HUES6 (cell line): ENCODE measurements around the gene MEG3.

ENCODE experiments used
- H3K27ac ChIP-seq: 2 replicates; pipeline ENCODE4 v1.7.0; 2013; ENCODE audit warnings: low read depth, mild to moderate bottlenecking, low read length, inconsistent platforms
- H3K27me3 ChIP-seq: 2 replicates; pipeline ENCODE4 v1.6.1; 2013; ENCODE audit warnings: low read length; ENCODE audit not compliant: control insufficient read depth, insufficient read depth
- H3K36me3 ChIP-seq: 2 replicates; pipeline ENCODE4 v1.6.1; 2013; ENCODE audit warnings: low read length; ENCODE audit not compliant: control insufficient read depth, insufficient read depth
- H3K4me1 ChIP-seq: 2 replicates; pipeline ENCODE4 v1.6.1; 2013; ENCODE audit warnings: low read length; ENCODE audit not compliant: control insufficient read depth, insufficient read depth
- H3K4me3 ChIP-seq: 2 replicates; pipeline ENCODE4 v1.5.1; 2013; ENCODE audit warnings: low read depth, low read length
- H3K9ac ChIP-seq: one replicate; pipeline ENCODE4 v1.6.1; 2013; ENCODE audit warnings: mild to moderate bottlenecking, low read length
- H3K9me3 ChIP-seq: 2 replicates; pipeline ENCODE4 v1.6.1; 2013; ENCODE audit warnings: low read depth, low read length; ENCODE audit not compliant: control insufficient read depth, insufficient read depth

The MEG3 gene

DNA sequence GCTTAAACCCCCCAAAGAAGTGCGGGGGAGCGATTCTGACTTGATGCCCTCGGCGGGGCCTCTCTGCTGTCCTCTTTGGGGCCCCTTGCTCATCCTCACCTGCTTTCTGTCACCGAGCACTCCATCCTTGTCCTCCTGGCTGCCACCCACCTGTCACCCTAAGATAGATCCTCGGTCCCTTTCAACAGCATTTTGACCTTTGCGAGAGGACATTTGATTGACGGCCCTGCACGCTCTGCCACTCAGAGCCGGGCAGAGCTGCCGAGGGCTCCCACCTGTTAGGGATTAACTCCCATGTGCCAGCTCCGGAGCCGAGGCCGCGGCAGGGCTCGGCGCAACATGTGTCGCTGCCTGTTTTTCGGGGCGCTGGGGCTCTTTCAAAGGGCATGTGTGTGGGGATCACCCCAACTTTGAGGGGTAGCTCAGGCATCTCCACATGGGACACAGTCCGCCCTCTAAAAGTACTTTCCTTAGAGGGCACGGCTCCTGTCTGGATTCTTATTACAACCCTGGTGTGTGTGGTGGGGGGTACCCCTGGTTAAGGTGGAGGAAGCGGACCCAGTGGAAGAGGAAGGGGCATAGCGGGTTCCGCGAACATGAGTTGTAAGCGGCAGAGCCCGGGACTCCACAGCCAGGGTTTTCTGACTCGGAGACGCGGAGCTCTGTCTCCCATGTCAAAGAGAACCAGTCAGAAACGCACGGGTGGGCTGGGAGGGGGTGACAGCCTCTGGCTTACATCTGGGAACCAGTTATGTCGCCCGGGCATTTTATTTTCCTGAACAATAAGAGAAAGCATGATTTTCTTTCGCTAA is 811 bp upstream of the MEG3 start:
- Histone ChIP-seq H3K36me3 (peaks cover 11% of the 10 kb centered on the region; the same call in 1 of the 2 replicates), H3K9me3 (peaks cover 30% of the 10 kb centered on the region), H3K9ac (no peak overlapping the region), H3K27ac (no peak overlapping the region), H3K4me3 (peak overlapping the region; percentile 72; the same call in 1 of the 2 replicates), H3K27me3 (peaks cover 11% of the 10 kb centered on the region), H3K4me1 (peaks cover 9% of the 10 kb centered on the region)

DNA sequence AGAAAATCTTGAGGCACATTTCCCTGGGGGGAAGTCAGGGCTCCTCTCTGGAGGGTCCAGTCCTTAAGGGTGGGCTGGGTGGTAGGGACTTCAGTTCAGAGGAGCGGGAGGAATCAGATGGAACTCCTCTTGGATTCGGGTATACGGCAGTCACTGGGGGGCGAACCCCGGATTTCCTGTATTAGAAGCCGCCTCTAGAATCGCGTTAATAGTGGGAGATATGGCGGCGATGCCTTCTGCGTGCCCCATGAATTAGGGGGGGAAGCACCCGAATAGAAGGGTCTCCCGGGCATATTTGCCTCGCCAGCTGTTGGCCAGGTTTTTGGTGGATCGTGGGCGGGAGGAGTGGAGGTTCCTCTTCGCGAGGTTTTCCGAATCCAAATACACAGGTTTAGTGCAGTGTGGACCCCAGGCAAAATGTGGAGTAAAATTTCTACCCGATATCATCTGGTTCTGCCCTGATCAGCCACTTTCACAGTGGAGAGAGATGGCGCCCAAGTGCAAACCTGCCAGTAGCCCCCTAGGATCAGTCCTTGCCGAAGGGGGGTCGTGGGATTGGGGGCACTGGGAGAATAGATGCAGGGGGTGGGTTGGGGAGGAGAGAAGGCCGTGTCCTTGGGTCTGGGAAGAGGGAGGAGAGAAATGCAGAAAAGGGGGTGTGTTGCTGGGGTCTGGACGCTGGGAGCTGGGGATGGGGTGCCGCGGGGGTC is 628 bp downstream of the MEG3 start:
- peak overlapping the region; percentile 58 for H3K9ac ChIP-seq
- peaks cover 16% of the 10 kb centered on the region; the same call in 1 of the 2 replicates for H3K36me3 ChIP-seq
- peaks cover 24% of the 10 kb centered on the region for H3K4me1 ChIP-seq
- peaks cover 11% of the 10 kb centered on the region for H3K27me3 ChIP-seq
- H3K4me3 ChIP-seq = peak overlapping the region; percentile 72
- peaks cover 30% of the 10 kb centered on the region for H3K9me3 ChIP-seq
- no peak overlapping the region for H3K27ac ChIP-seq

GRCh38 chr14:100827101-100828021 is 1.4 kb downstream of the MEG3 start:
- Histone ChIP-seq H3K4me1 (peaks cover 31% of the 10 kb centered on the region), H3K9ac (no peak overlapping the region), H3K27ac (no peak overlapping the region), H3K4me3 (peak overlapping the region; percentile 72), H3K36me3 (peaks cover 16% of the 10 kb centered on the region; the same call in 1 of the 2 replicates), H3K27me3 (peaks cover 11% of the 10 kb centered on the region), H3K9me3 (peaks cover 30% of the 10 kb centered on the region)

GRCh38 chr14:100828031-100828769 is 2.3 kb downstream of the MEG3 start:
- Histone ChIP-seq H3K36me3 (peaks cover 20% of the 10 kb centered on the region; the same call in 1 of the 2 replicates), H3K4me1 (peaks cover 37% of the 10 kb centered on the region), H3K9me3 (peaks cover 33% of the 10 kb centered on the region), H3K9ac (no peak overlapping the region), H3K27ac (no peak overlapping the region), H3K4me3 (peak overlapping the region; percentile 72), H3K27me3 (peaks cover 11% of the 10 kb centered on the region)

DNA sequence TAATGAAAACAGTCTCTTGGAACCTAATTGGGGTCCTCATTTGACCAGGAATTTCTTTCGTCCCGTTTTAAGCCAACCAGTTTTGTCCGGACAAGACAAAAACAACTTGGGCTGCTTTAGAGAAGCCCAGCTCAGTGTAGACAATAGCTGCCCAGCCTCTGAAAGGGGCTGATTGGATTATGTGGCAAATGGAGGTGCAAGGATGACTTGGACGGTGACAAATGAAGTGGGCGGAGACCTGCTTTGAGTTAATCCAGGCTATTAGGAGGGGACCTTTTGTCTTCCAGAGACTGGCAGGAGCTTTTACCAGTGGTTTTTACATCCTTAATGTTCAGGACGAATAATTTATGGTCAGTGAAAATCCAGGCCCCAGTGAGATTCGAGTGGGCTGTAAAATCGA is 4.8 kb downstream of the MEG3 start:
- Histone ChIP-seq H3K4me1 (peaks cover 37% of the 10 kb centered on the region), H3K36me3 (peaks cover 20% of the 10 kb centered on the region; the same call in 1 of the 2 replicates), H3K9me3 (peaks cover 33% of the 10 kb centered on the region), H3K4me3 (no peak overlapping the region), H3K9ac (no peak overlapping the region), H3K27ac (no peak overlapping the region), H3K27me3 (peaks cover 3% of the 10 kb centered on the region; the same call in 1 of the 2 replicates)

DNA sequence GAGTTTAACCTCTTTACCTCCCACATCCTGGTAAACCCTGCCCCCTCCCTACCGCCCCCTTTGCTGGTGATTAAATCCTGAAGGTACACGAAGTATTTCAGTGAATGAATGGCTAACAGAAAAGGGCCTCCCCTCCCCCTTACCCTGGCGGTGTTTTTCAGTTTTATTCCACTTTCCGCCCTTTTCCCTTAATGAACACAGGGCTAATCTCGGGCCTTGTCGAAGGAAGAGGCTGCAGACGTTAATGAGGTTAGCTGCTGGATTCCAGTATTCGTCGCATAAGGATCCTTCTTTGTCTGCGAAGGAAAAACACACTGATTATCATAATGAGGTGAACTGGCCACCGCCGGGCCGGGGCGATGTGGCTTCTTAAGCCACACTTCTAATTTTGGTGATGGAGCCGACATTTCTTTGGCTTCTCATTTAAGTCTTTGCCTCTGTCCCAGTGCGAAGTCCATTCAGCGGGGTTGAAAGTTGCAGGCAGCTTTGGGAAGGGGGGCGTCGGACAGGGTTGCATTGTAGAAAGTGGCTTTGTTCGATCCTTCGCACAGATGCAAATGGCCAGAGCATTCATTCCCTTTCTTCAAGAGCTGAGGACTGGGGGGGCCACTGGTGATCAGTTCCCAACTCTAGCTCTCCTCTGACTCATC is 6.5 kb downstream of the MEG3 start:
- H3K27me3 ChIP-seq = no peaks in the 10 kb centered on the region
- H3K4me3 ChIP-seq = no peak overlapping the region
- H3K9me3 ChIP-seq = peaks cover 18% of the 10 kb centered on the region
- peaks cover 37% of the 10 kb centered on the region for H3K4me1 ChIP-seq
- H3K36me3 ChIP-seq = peaks cover 25% of the 10 kb centered on the region; the same call in 1 of the 2 replicates
- H3K27ac ChIP-seq = no peak overlapping the region
- no peak overlapping the region for H3K9ac ChIP-seq

- no peak overlapping the region for H3K4me3 ChIP-seq
- peaks cover 4% of the 10 kb centered on the region; the same call in 1 of the 2 replicates for H3K9me3 ChIP-seq
- H3K4me1 ChIP-seq = peaks cover 49% of the 10 kb centered on the region
- peaks cover 21% of the 10 kb centered on the region for H3K36me3 ChIP-seq
- H3K27me3 ChIP-seq = no peaks in the 10 kb centered on the region
- H3K27ac ChIP-seq = no peak overlapping the region
- no peak overlapping the region for H3K9ac ChIP-seq
Measured at GRCh38 chr14:100834082-100834793, 8.3 kb downstream of the MEG3 start.

- Histone ChIP-seq H3K36me3 (peaks cover 14% of the 10 kb centered on the region), H3K4me1 (peaks cover 49% of the 10 kb centered on the region)
Measured at GRCh38 chr14:100834794-100835547, 9.1 kb downstream of the MEG3 start.

More at GRCh38 chr14:100834794-100835547, 9.1 kb downstream of the MEG3 start:
- no peak overlapping the region for H3K4me3 ChIP-seq
- H3K27ac ChIP-seq = no peak overlapping the region
- H3K27me3 ChIP-seq = no peaks in the 10 kb centered on the region
- H3K9ac ChIP-seq = no peak overlapping the region
- peaks cover 4% of the 10 kb centered on the region; the same call in 1 of the 2 replicates for H3K9me3 ChIP-seq
